Inflammatory macrophage treated with lipopolysaccharide for 1 hour (primary cell): ENCODE data around the gene POGZ.

Experiments
- DNase-seq, 2 donors: peaks; one replicate each; pipeline ENCODE4 v3.0.0-alpha.2; 2020 to 2022

Gene POGZ

GRCh38 chr1:151370211-151370911 lies 88.9 kb downstream of the POGZ start:
- no peak for DNase-seq

GRCh38 chr1:151369621-151370048 lies 89.7 kb downstream of the POGZ start:
- no peak for DNase-seq

DNA sequence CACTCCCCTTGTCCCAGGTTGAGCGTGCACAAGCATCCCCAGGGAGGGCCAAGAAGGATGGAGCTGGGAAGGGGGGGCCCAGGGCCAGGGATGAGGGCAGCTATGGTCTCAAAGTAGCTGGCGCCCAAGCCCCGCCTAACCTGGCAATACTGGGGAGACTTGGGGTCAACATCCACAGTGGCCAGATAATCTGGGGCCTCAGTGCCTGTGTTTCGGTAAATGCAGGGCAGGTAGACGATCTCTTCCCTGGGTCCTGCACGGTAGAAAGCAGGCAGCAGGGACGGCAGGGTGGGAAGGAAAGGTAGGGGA lies 90.0 kb downstream of the POGZ start:
- no peak for DNase-seq

- no peak for DNase-seq
These were observed 90.6 kb downstream of the POGZ start for GRCh38 chr1:151368393-151369301.

- no peak for DNase-seq
These were observed 91.5 kb downstream of the POGZ start for GRCh38 chr1:151367658-151368392.

- DNase-seq, result no peak
These were observed 94.3 kb downstream of the POGZ start for GRCh38 chr1:151364996-151365395.

- no peak for DNase-seq
These were observed 96.8 kb downstream of the POGZ start for GRCh38 chr1:151362308-151363155.

DNA sequence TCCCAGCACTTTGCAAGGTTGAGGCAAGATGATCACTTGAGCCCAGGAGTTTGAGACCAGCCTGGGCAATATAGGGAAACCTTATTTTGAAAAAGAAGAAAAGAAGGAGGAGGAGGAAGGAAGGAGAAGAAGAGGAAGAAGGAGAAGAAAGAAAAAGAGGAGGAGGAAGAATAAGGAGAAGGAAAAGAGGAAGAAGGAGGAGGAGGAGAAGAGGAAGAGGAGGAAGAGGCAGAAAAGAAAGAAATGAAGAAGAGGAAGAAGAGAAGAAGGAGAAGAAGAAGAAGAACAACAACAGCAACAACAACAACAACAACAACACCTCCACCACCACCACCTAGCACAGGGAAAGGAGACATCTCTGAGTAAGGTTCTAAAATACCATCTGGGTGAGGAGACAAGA lies 97.4 kb downstream of the POGZ start:
- no peak for DNase-seq

- no peak for DNase-seq
These were observed 102.6 kb downstream of the POGZ start for GRCh38 chr1:151356696-151357095.
